Stimulated activated CD4-positive, alpha-beta T cell treated with anti-CD3 and anti-CD28 coated beads, Interleukin-4, amount 100 ng/mL, for 1 hour (primary cell): ENCODE measurements around the gene PHKG2.
"Not testable (repeated sequence)": the region's sequence is repeated elsewhere in the genome, so short reads cannot be mapped to it uniquely, and the experiment has no call there.

Experiments
- DNase-seq: peaks from one replicate; pipeline ENCODE4 v3.0.0-alpha.2; 2020

Gene PHKG2, protein sequence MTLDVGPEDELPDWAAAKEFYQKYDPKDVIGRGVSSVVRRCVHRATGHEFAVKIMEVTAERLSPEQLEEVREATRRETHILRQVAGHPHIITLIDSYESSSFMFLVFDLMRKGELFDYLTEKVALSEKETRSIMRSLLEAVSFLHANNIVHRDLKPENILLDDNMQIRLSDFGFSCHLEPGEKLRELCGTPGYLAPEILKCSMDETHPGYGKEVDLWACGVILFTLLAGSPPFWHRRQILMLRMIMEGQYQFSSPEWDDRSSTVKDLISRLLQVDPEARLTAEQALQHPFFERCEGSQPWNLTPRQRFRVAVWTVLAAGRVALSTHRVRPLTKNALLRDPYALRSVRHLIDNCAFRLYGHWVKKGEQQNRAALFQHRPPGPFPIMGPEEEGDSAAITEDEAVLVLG

DNA sequence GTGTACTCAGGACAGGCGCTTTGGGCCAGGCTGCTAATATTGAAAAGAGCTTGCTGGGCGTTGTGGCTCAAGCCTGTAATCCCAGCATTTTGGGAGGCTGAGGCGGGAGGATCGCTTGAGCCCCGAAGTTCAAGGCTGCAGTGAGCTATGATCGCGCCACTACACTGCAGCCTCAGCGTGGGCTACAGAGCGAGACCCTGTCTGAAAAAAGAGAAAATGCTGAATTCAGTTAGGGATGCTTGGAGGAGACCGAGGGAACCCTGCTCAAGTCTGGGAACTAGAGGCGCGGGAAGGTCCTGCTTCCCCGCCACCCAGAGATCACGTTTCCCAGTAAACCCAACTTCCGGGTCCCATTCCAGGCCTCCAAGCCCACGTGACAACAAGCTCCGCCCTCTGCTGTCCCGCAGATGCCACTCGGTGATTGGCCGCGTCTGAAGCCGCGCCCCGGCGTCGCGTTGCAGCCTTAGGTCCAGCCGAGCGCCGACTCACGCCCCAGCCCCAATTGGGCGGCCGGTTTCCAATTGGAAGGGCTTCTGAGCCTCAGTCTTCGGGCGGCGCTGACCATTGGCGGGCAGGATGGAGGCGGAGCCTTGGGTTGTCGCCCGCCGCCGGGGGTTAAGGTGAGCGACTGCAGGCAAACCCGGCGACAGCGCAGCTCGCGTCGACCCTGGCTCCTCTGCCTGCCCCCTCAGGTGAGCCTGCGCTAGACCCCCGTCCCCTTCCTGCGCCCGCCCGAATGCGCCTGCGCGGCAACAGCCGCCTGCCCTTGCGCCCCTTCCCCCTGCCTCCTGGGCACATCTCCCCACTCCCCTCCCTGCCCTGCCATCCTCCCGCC, at the start of gene PHKG2:
TSS of gene PHKG2 (plus strand) at position 627 of the 835 bp plus-strand sequence. CDS start 396 bp downstream, outside the sequence.
- DNase-seq, result peak; percentile 96

DNA sequence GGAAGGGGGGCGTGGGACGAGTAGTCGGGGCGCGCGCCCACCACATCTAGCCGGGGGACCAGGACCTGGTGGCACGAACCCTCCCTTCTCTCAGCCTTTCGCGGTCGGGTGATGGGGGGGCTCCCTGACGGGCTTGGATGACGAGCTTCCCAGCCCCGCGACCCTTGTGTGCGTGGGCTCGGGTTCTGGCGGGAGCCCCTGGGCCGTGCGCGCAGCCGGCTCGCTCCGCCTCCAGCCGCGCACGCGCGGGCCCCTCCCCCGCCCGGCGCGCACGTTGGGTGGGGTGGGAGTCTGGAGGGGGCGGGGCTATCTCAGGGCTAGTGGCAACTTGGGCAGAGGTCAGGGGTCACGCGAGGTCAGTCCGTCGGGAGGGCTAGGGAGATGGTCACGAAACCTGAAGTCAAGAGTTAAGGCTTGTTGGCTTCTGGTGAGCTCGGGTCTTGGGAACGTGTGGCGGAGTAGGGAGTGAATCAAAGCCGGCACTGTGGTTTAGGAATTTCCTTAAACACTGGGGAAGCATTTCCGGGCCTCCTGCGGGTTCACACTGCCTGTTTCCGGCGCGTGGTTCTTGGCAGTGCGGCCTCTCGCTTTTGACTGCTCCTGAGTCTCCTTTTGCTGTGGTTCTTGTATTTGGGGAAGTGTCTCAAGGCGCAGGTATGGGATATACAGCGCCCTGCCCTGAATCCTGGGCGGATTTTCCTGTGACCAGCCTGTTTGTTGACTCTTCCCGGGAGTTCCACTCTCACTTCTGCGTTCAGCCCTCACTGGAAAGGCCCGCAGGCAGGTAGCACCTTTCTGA, 49.2 kb upstream of the PHKG2 start, which contains the start of gene SRCAP:
TSS of gene SRCAP (plus strand) at position 356 of the 799 bp plus-strand sequence. CDS start 1,654 bp downstream, outside the sequence.
- peak; percentile 84 for DNase-seq

DNA sequence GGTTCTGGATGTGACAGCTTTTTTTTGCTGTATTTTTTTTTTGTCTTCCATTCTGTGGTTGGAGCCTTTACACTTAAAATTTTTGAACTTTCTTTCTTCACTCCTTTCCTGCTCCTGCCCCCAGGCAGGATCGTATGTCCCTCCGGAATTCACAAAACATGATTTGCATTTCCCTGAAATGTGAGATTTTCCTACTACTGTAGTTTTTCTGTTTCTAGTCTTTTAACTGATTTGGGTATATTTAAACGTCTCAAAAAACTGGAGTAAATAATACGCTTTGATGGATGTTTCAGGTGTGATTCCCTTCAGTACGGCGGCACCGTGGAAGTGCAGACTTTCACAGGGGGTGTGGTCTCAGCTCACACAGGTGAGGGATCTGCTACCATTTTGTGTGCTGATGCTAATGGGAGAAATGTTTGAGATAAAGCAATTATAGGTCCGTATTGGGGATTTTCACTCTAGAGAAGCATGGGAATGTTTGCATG, 48.6 kb upstream of the PHKG2 start:
- DNase-seq, result no peak

DNA sequence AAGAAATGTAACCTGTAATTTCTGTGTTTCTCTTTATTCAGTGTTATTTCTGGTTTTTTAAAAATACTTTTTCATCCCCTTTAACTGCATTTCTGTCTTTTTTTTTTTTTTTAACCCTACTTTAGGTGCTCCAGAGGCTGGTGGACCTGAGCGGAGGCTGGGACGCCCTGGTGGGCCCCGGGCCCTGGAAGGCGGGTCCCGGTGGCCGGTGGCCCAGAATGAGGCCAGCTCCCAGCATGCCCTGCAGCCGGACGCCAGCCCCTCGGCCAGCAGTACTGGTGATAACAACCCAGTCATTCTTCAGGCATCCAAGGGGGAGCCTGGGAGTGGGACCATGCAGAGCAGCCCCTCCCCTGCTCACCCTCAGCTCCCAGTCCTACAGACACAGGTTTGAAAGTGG, 47.7 kb upstream of the PHKG2 start:
- DNase-seq, result no peak

DNA sequence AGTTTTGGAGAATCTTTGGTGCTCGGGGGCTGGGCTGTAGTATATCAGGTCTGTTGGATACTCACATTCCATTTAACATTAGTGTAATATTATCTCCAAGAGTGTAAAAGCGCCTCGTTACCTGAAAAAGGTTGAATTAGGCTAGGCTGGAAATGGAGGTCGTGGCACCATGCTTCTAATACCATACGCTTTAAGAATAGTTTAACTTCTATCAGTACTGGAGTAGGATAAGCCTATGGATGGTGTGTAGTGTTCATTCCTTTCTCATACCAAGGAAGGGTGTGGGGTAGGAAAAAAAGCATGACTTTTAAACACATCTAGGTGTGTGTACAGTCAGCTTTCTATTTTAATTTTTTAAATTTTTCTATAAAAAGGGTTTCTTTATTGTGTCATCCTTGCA, 47.3 kb upstream of the PHKG2 start:
- DNase-seq, result no peak

DNA sequence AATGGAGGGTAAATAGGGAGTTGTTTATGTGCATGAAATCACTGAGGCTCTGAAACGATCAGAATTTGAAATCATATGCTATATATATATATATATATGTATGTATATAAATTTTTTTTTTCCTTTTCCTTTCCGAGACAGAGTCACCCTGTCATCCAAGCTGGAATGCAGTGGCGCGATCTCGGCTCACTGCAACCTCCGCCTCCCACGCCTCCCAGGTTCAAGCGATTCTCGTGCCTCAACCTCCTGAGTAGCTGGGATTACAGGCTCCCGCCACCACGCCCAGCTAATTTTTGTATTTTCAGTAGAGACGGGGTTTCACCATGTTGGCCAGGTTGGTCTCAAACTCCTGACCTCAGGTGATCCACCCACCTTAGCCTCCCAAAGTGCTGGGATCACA, 45.2 kb upstream of the PHKG2 start:
- DNase-seq, result not testable (repeated sequence)

DNA sequence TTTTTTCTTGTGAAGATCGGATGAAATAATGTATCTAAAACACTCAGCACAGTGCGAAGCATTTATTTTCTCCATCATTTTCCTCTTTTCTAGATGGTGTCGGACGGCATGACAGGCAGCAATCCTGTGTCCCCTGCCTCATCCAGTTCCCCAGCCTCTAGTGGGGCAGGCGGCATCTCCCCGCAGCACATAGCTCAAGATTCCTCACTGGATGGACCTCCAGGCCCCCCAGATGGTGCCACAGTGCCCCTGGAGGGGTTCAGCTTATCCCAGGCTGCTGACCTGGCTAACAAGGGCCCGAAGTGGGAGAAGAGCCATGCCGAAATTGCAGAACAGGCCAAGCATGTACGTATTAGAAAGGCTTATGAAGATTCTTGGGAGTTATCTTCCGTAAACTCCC, 44.3 kb upstream of the PHKG2 start:
- DNase-seq, result no peak

DNA sequence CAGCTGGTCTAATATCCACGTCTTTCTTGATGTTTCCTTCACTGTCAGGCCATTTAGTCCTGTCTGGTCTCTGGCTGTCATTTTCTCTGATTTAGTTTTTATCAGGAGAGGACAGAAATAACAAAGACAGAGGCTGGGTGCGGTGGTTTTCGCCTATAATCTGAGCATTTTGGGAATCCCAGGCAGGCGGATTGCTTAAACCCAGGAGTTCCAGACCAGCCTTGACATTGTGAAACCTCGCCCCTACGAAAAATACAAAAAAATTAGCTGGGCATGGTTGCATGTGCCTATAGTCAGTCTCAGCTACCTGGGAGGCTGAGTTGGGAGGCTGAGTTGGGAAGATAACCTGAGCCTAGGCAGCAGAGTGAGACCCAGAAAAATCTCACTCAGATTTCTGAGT, 42.2 kb upstream of the PHKG2 start:
- DNase-seq, result no peak

DNA sequence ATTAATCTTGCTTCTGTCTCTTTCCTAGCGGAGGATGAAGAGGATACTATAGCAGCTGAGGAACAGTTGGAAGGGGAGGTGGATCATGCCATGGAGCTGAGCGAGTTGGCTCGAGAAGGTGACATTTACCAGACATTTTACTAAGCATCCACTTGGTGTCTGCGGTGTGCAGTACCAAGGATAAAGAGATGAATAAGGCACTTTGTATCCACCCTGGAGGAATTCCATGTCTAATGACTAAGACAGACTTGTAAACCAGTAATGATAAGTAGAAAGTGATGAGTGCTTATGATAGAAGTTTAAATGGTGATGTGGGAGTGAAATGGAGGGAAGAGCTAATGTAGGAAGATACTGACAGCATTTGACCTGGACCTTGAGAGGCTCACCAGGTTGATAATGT, 37.3 kb upstream of the PHKG2 start:
- DNase-seq, result no peak

DNA sequence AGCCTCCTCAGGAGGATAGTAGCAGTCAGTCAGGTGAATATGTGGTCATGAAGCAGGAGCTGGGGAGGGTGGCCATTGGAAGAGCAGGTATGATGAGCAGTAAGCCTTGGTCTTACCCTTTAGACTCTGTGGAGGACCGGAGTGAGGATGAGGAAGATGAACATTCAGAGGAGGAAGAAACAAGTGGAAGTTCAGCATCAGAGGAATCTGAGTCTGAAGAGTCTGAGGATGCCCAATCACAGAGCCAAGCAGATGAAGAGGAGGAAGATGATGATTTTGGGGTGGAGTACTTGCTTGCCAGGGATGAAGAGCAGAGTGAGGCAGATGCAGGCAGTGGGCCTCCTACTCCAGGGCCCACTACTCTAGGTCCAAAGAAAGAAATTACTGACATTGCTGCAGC, 36.5 kb upstream of the PHKG2 start:
- no peak for DNase-seq

DNA sequence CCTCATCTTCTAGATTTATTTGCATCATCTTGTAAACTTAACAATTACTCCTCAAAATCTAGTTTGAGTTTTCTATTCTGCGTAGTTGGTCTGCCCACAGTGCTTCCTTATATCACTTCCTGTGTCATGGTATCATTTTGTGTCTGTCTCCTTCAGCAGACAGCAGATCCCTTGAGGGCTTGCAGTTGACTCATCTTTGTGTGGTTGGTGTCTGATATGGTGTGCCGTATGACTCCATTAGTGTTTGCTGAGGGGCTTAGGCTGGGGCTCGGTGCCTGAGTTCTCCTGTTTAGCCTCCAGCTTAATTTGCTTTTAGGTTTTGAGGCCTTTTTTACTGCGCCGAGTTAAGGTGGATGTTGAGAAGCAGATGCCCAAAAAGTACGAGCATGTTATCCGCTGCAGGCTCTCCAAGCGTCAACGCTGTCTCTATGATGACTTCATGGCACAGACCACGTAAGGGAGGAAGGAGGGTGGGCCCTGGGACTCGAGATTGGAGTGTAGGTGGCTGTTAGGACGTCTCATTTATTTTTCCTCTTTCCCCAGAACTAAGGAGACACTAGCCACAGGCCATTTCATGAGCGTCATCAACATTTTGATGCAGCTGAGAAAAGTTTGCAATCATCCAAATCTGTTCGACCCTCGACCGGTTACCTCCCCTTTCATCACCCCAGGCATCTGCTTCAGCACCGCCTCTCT, 32.3 kb upstream of the PHKG2 start:
- peak; percentile 26 for DNase-seq

DNA sequence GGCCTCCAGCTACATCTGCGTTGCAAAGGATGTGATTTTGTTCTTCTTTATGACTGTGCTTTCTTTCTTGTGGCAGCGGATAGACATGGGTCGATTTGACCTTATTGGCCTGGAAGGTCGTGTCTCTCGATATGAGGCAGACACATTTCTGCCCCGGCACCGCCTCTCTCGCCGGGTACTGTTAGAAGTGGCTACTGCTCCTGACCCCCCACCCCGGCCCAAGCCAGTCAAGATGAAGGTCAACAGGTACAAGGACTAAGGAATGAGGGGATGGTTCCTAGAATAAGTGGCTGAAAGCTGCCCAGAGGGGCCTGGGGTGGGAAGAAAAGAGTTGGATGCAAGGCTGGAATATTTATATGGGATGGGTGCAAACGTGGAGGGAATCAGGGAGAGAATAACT, 28.1 kb upstream of the PHKG2 start:
- DNase-seq, result no peak

DNA sequence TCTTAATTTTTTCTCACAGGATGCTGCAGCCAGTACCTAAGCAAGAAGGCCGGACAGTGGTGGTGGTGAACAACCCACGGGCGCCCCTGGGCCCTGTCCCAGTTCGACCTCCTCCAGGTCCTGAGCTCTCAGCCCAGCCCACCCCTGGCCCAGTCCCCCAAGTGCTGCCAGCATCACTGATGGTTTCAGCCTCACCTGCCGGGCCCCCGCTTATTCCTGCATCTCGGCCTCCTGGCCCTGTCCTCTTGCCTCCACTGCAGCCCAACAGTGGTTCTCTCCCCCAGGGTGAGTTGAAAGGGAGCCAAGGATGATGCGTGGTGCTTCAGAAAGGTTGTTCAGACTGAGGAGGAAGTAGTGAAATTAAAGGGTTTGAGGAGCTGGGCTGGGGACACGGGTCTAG, 27.5 kb upstream of the PHKG2 start:
- no peak for DNase-seq

DNA sequence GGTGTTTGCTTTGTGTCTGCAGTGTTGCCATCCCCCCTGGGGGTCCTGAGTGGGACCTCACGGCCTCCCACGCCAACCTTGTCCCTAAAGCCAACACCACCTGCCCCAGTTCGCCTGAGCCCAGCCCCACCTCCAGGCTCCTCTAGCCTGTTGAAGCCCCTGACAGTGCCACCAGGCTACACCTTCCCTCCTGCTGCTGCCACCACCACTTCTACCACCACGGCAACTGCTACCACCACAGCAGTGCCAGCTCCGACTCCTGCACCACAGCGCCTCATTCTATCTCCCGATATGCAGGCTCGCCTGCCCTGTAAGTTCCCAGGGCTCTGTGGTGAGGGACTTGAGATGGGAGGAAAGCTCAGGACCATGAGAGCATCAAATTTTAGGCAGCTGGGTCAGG, 27.1 kb upstream of the PHKG2 start:
- no peak for DNase-seq

DNA sequence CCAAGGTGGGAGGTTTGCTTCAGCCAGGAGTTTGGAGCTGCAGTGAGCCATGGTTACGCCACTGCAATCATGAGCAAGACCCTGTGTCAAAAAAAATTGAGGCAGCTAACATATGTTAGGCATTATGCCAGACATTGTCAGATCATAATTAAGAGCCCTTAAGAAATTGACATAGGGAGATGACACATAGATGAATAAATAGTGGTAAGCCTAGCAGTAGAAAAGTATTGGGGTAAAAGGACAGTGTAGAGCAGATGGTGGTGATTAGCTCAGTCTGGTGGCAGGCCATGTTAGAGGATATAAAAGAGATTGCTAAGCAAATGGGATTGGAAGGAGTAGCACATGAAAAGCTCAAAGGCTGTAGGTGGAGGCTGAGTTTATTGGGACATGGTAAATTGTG, 26.6 kb upstream of the PHKG2 start:
- no peak for DNase-seq

DNA sequence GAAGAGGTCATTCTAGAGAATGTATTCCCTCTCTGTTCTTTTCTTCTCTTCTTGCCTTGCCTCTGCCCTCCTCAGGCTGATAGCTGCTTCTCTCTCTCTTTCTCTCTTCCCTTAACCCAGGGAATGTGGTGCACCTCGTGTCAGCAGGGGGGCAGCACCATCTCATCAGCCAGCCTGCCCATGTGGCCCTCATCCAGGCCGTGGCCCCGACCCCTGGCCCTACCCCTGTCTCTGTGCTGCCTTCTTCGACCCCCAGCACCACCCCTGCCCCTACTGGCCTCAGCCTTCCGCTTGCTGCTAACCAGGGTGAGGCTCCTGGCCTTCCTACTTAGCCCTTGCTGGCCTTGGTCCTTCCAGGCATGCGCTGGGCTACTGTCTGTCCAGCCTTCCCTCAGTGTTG, 25.8 kb upstream of the PHKG2 start:
- DNase-seq, result no peak

DNA sequence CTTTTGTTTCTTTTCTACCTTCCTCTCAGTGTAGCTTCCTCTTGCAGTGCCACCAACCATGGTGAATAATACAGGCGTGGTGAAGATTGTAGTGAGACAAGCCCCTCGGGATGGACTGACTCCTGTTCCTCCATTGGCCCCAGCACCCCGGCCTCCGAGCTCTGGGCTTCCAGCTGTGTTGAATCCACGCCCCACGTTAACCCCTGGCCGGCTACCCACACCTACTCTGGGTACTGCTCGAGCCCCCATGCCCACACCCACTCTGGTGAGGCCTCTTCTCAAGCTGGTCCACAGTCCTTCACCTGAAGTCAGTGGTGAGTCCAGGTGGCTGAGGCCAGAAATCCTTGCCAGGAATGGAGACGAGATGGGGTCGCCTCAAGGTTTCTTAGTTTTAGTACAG, 25.3 kb upstream of the PHKG2 start:
- no peak for DNase-seq

DNA sequence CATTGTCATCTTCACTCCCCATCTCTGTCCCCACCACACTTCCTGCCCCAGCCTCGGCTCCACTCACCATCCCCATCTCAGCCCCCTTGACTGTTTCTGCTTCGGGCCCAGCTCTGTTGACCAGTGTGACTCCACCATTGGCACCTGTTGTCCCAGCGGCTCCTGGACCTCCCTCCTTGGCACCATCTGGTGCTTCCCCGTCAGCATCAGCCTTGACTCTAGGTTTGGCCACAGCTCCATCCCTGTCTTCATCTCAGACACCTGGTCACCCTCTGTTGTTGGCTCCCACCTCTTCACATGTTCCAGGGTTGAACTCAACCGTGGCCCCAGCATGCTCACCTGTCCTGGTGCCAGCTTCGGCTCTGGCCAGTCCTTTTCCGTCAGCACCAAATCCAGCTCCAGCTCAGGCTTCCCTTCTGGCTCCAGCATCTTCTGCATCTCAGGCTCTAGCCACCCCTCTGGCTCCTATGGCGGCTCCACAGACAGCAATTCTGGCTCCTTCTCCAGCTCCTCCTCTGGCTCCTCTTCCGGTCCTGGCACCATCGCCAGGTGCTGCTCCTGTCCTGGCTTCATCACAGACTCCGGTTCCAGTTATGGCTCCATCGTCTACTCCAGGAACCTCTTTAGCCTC, 24.4 kb upstream of the PHKG2 start:
- DNase-seq, result no peak

DNA sequence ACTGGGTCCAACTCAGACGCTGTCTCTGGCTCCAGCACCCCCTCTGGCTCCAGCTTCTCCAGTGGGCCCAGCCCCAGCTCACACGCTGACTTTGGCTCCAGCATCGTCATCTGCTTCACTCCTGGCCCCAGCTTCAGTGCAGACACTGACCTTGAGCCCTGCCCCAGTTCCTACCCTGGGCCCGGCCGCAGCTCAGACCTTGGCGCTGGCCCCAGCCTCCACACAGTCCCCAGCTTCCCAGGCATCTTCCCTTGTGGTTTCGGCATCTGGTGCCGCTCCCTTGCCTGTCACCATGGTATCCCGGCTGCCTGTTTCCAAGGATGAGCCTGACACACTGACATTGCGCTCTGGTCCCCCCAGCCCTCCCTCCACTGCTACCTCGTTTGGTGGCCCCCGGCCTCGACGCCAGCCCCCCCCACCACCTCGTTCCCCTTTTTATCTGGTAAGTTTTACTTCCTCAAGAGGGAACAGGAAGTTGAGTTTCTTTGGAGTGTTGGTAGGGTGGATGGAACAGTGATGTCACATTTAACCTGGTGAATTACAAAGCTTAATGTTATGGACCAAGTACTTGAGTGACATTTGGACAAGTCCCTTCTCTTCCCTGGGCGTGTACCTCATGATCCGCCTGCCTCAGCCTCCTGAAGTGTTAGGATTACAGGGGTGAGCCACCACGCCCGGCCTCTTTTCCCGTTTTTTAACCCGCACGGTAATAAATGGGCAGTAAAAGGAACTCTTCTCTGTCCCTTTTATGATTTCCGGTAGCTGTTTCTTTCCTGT, 23.4 kb upstream of the PHKG2 start:
- DNase-seq, result no peak

DNA sequence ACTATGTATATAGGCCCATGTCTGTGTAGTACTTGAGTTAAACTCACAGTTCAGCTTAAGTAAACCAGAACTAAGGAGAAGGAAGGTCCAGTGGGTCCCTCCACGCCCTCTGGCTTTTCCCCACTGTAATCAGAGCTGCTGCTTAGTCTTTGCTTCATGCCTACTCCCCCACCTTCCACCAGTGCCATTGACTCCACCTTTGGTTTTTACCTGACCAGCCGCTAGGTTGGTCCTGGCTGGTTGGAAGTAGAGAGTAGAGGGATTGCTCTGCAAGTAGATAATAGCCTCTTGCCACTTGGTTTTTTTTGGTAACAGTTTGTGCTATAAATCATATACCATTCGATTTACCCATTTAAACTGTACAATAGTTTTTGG, 22.8 kb upstream of the PHKG2 start:
- DNase-seq, result no peak

DNA sequence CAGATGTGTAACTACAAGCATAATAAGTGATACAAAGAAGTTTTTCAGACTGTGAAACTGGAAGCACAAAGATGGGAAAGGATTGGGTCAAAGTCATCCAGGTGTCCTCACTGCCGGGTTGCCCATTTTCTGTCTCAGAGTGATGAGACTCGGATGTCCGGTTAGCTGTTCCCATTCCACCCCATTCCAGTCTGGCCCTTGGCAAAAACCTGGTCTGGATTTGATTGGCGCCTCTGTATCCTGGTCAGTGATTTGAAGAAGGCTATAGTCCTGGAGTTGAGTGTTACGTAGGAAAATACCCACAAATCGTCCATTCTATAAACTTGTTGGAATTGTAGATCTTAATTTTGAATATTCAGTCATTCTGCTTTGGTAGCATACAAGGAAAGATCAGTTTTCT, 19.9 kb upstream of the PHKG2 start:
- DNase-seq, result no peak
